Right cardiac atrium (tissue), 5 donors: Measurements from ENCODE around the gene KNDC1. TPM values are rescaled to one million over a fixed set of nuclear protein-coding genes. Genes with fewer than 3 reads are reported as not detected.
"Not testable (repeated sequence)": the region's sequence is repeated elsewhere in the genome, so short reads cannot be mapped to it uniquely, and the experiment has no call there.

Source experiments
- ATAC-seq, 2 donors: fragments of 200-7000 bp; cut with Tn5 transposase; one replicate each; pipeline versions ENCODE4 v1.8.0 to v1.9.1; 2020; ENCODE audit warnings: moderate library complexity in 2 of 2, mild to moderate bottlenecking in 1 of 2
- DNase-seq, 3 donors: peaks; one replicate each; pipeline ENCODE4 v3.0.0-alpha.2; 2020
- H3K27ac ChIP-seq: one replicate; pipeline ENCODE4 v1.5.1; 2013; ENCODE audit warnings: mild to moderate bottlenecking, low read length, control low read depth, moderate library complexity
- H3K27me3 ChIP-seq: one replicate; pipeline ENCODE4 v1.6.1; 2013; ENCODE audit not compliant: control insufficient read depth, insufficient read depth
- H3K4me1 ChIP-seq: one replicate; pipeline ENCODE4 v1.6.1; 2013; ENCODE audit warnings: low read length; ENCODE audit not compliant: control insufficient read depth, insufficient read depth
- H3K4me3 ChIP-seq: one replicate; pipeline ENCODE4 v1.5.1; 2013; ENCODE audit warnings: low read length, control low read depth
- H3K9me3 ChIP-seq: one replicate; pipeline ENCODE4 v1.6.1; 2013; ENCODE audit warnings: low read length; ENCODE audit not compliant: control insufficient read depth
- WGBS: extraction: QIAGEN DNeasy Blood & Tissue Kit; methylation state at CpG from one replicate; pipeline ENCODE4 v1.1.7; 2013; 5-methylcytosine and 5-hydroxymethylcytosine counted together
- intact Hi-C, 4 donors: fragments of 100-400 bp; cut with DNase I; formaldehyde crosslinking; loops; one replicate each; pipeline versions ENCODE4 v1.11.0 to v1.14.0; 2022 to 2023
- long read RNA-seq, 4 donors: library from polyadenylated mRNA; unstranded; transcript quantifications; one replicate each; pipeline ENCODE4 v2.0.0, GENCODE V29; 2020 to 2021
- polyA plus RNA-seq: library from polyadenylated mRNA; stranded (reverse); fragments of 200-250 nt; gene quantifications from one replicate; pipeline ENCODE4 v1.2.3, GENCODE V29; 2013
- total RNA-seq, 4 donors: library from RNA; stranded (reverse); fragmentation: NEBNext Ultra II Directional; extraction: Animal tissue kit (Norgen Biotek cat#: 25700); gene quantifications; one replicate each; pipeline ENCODE4 v1.2.1, GENCODE V29; 2021
- donor health status: healthy with polysubstance abuse.
- donor health status: DM: no; HTN: yes; CAD: no.
- donor health status: DM: no; HTN: no; CAD: no.
- donor health status: DM: no; HTN: yes; CAD: no; lungs with severe emphysema.
- donor health status: DM: yes; HTN: yes; CAD: no.

The KNDC1 gene, protein sequence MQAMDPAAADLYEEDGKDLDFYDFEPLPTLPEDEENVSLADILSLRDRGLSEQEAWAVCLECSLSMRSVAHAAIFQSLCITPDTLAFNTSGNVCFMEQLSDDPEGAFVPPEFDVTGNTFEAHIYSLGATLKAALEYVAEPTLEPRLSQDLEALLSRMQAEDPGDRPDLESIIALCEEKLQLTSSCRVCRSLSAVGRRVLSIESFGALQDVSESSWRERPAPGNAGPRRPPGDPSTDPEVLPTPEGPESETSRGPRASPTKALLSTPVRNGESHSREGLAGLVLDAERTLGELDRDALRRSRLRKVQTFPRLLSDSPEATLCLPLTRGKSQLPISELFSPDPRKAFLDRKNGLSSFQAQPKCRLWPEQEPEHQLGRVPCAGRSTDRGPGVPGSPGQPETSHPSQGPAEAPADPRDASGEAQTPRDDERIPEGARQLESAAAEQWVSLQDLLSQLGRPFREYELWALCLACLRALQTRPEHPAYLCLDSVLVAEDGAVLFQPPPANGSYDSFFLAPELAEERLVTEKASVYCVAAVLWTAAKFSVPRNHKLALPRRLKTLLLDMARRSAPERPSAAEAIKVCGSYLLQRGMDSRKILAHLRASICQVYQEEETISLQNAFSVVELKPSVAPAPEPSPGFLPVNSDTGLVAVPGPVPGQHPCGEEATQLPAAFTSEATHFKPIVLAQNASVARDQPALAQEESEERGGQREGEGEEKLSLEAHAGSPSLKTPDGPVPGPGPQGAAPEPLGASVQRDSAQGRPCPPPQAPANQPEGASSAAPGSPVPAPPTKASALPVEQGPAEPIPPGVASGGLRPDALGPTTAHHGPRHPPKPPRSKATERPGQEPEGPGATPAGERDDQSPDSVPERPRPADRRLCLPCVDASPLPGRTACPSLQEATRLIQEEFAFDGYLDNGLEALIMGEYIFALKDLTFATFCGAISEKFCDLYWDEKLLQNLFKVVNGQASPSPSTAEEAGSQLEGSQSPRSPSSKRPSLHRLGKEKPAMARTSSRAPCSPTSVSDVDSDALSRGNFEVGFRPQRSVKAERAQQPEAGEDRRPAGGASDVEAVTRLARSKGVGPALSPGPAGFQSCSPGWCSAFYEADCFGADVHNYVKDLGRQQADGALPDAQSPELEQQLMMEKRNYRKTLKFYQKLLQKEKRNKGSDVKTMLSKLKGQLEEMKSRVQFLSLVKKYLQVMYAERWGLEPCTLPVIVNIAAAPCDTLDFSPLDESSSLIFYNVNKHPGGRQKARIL (N-terminal part only)
- 1 to 10 TPM in 2 of 4 donors, under 1 TPM in 2; 0.41 to 1.4 (median 0.91) TPM for total RNA-seq
- 0.23 TPM for polyA plus RNA-seq
- long read RNA-seq, donor 1, partial matches to known transcripts: 0 of 2 reads
- long read RNA-seq, donor 1, other reads (novel, unspliced or antisense): 2 of 2 reads
- long read RNA-seq, donor 2: 0 reads
- long read RNA-seq, donor 3: 0 reads
- long read RNA-seq, donor 4: 0 reads

DNA sequence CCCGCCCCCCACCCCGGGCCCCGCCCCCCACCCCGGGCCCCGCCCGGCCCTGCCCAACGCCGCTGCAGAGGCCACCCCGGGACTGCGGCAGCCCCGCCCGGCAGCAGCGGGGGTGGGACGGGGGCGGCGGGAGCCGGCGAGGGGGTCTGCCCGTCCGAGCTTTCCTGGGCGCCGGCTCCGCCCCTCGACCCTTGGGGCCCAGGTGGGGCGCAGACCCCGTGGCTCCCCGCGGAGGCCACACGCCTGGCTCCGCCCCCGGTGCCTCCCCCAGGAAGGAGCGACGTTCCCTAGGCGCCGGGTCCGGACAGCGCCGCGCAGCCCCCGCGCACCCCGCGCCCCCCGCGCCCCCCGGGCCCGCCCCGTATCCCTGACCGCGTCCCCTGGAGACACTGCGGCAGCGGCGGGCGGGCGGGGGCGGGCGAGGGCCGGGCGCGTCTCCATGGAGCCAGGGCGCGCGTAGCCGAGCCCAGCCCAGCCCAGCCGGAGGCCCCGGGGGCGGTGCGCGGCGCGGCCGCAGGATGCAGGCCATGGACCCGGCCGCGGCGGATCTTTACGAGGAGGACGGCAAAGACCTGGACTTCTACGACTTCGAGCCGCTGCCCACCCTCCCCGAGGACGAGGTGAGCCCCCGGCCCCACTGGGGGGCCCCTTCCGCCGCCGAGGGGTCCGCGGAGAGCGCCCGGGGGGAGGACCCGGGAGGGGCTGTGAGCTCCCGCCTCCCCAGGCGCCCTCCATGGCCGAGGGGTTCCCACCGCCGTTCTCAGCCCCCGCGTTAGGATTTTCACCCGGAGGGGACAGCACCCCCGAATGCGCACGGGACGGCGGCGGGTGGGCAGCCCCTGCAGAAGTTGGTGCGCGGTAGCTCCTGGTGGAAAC lies at the start of gene KNDC1:
TSS of gene KNDC1 (plus strand) at position 270 of the 876 bp plus-strand sequence. CDS start at position 519, 249 bp downstream.
- Histone ChIP-seq H3K9me3 (no peaks in the 10 kb centered on the region), H3K27ac (no peak within 1 kb of the TSS), H3K4me3 (peak within 1 kb of the TSS; percentile 70), H3K4me1 (no peaks in the 10 kb centered on the region), H3K27me3 (no peaks in the 10 kb centered on the region)
- DNase-seq: peak in 1 of 3 donors; percentile 44
- intact Hi-C loops: no loop called here
- WGBS: 1% methylated on average over 107 of the region's 108 CpGs
- ATAC-seq: peak; percentile 35 to 69

DNA sequence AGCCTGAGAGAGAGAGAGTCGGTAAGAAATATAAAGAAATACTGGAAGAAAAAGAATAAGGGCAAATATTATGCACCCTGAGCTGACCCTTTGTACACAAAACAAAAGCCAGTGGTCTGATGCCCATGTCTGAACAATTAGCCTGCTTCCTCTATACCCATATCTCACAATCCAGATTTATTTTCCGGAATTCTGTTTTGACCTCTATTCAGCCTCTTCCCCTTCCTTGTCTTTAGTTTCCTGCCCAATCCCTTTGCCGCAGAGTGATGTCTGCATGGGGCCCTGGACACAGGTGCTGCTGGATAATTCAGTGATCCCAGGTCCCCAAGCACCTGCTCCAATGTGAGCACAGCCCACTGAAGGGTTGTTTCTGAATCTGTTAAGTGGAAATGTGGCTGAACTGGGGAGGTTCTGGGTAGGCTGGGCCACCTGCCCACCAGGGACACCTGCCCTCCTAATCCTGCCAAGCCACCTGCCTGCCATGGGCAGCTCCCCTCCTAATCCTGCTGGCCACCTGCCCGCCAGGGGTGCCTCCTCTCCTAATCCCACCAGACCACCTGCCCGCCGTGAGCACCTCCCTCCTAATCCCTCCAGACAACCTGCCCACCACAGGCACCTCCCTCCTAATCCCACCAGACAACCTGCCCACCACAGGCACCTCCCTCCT lies 49.3 kb upstream of the KNDC1 start:
- Histone ChIP-seq H3K9me3 (peaks cover 2% of the 10 kb centered on the region), H3K27ac (no peak overlapping the region), H3K27me3 (no peaks in the 10 kb centered on the region), H3K4me1 (no peaks in the 10 kb centered on the region), H3K4me3 (no peak overlapping the region)
- intact Hi-C loops: no loop called here
- 56% methylated on average over 6 of the region's 6 CpGs for WGBS
- peak in 1 of 3 donors; percentile 53 for DNase-seq
- ATAC-seq: peak in 1 of 2 donors; percentile 8

DNA sequence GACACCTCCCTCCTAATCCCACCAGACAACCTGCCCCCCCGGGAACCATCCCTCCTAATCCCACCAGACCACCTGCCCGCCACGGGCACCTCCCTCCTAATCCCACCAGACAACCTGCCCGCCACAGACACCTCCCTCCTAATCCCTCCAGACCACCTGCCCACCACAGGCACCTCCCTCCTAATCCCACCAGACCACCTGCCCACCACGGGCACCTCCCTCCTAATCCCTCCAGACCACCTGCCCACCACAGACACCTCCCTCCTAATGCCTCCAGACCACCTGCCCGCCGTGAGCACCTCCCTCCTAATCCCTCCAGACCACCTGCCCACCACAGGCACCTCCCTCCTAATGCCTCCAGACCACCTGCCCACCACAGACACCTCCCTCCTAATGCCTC lies 48.4 kb upstream of the KNDC1 start:
- H3K27me3 ChIP-seq, H3K9me3 ChIP-seq, H3K27ac ChIP-seq, H3K4me1 ChIP-seq, ATAC-seq, H3K4me3 ChIP-seq, intact Hi-C loops: not testable (repeated sequence)
- WGBS: 13% methylated on average over 4 of the region's 7 CpGs
- peak in 2 of 3 donors; percentile 44 to 57 for DNase-seq

DNA sequence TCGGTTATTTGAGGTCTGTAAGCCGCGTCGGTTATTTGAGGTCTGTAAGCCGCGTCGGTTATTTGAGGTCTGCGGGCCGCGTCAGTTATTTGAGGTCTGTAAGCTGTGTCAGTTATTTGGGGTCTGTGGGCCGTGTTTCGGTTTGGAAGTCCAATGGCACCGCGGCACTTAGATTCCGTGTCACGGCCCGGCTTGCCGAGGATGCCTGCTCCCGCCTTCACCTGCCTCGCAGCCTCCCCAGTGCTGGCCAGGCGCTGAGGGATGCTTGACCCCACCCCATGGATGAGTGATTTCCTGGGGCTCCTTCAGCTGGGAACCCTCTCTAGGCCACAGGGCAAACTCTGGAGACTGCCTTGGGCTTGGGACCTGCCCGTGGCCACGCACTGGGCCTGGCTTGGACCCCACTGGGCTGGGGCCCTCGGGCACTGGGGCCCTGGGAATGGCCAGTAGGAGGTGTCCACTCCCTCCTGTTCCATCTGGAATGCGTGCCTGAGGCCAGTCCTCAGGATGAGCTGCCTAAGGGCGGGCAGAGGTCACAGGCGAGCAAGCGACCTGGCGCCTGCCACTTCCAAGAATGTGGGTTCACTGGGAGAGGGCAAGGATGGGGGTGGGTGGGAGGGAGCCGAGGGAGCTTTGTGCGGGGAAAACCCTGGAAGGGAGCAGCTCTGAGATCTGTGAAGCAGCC lies 46.7 kb upstream of the KNDC1 start:
- intact Hi-C loops: no loop called here
- Histone ChIP-seq H3K4me3 (no peak overlapping the region), H3K27me3 (no peaks in the 10 kb centered on the region), H3K4me1 (no peaks in the 10 kb centered on the region), H3K27ac (no peak overlapping the region), H3K9me3 (no peaks in the 10 kb centered on the region)
- 92% methylated on average over 31 of the region's 31 CpGs for WGBS
- no peak for ATAC-seq
- peak in 2 of 3 donors; percentile 34 to 53 for DNase-seq

DNA sequence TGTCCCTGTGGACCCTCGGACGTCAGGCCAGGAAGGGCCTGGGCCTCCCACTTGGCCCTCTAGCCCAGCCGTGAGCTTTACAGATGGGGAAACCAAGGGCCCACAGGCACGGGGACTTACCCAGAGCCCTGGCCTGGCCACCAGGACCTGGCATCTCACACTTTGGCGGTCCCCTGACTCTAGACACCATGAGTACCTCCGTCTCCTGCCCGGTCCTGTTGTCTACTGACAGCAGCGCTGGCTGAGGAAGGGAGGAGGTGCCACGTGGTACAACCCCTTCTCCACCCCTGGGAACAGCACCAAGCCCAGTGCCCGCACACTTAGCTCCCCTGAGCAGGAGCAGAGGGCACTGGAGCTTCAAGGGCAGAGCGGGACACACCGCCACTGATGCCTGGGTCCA lies 46.2 kb upstream of the KNDC1 start:
- peak in 2 of 3 donors; percentile 22 to 25 for DNase-seq
- WGBS: 84% methylated on average over 12 of the region's 12 CpGs
- intact Hi-C loops: no loop called here
- ATAC-seq: no peak
- no peak overlapping the region for H3K4me3 ChIP-seq
- H3K27ac ChIP-seq: no peak overlapping the region
- H3K9me3 ChIP-seq: no peaks in the 10 kb centered on the region
- no peaks in the 10 kb centered on the region for H3K4me1 ChIP-seq
- H3K27me3 ChIP-seq: no peaks in the 10 kb centered on the region

DNA sequence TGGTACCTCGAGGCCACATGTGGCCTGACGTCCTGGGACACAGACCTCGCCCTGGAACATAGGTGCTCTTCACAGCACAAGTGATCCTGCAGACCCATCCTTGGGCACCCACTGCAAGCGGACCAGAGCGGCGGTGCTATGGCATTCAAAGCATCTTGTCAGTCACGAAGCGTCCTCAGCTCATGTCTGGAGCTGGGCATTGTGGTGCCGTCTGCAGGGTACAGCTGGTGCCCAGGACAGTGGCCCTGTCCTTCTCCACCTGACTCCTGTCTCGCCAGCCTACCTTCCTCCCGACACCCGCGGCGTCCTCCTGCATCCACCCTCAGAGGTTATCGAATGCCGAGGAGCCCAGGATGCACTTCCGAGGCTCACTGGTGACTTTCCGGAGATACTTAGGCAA lies 45.8 kb upstream of the KNDC1 start:
- Histone ChIP-seq H3K27me3 (no peaks in the 10 kb centered on the region), H3K9me3 (no peaks in the 10 kb centered on the region), H3K4me1 (no peaks in the 10 kb centered on the region), H3K27ac (no peak overlapping the region), H3K4me3 (no peak overlapping the region)
- WGBS: 84% methylated on average over 18 of the region's 18 CpGs
- DNase-seq (peak in 2 of 3 donors; percentile 30 to 36), ATAC-seq (no peak)
- intact Hi-C loops: no loop called here

DNA sequence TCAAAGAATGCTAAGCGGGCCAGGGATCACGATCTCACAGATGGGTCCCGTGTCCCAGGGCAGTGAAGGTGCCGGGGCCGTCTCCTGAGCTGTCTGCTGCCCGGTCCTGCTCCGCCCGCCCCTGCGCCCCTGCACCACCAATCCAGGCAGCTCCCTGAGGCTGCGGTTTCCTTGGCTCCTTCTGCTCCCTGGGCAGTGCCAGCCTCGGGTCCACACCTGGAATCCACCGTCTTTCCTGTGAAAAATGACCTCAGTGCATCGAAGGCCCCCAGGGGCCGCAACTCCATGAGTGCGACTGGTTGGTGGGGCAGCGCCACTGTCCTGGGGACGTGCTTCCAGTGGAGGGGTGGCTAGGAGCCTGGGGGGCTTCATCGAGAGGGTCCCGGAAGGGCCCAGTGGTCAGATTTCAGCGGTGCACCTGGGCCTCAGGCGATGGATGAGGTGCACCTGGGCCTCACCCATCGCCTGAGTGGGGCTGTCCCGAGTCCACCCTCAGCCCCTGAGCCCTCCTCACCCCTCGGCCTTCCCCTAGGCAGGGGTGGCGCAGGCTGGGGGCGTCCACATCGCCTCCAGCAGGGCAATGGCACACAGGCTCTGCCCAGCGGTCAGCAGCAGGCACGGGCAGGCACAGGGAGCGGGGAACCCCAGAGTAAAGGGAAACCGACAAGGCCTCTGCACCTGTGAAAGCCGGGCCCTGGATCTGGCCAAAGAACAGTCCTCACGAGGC lies 45.1 kb upstream of the KNDC1 start:
- peak in 1 of 3 donors; percentile 13 for DNase-seq
- no peak for ATAC-seq
- intact Hi-C loops: no loop called here
- H3K4me3 ChIP-seq: no peak overlapping the region
- no peaks in the 10 kb centered on the region for H3K27me3 ChIP-seq
- 86% methylated on average over 33 of the region's 33 CpGs for WGBS
- H3K9me3 ChIP-seq: no peaks in the 10 kb centered on the region
- no peaks in the 10 kb centered on the region for H3K4me1 ChIP-seq
- no peak overlapping the region for H3K27ac ChIP-seq

DNA sequence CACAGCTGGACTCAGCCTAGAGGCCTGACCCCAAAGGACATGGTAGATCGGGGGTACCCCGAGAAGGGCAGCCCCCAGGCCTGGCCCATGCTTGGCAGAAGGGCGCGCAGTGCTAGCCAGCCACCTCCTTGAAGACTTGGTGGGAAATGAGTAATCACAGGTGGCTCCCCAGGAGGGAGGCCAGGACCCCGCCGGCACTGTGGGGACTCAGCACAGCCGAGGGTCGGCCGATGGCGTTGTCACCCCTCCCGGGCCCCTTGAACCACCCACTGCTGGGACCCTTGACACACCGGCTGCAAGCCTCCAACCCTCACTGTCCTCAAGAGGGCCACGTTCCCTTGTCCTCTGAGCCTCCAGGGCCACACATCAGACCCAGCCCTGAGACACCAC lies 44.6 kb upstream of the KNDC1 start:
- DNase-seq: peak in 2 of 3 donors; percentile 26 to 50
- WGBS: 76% methylated on average over 13 of the region's 13 CpGs
- H3K4me3 ChIP-seq: no peak overlapping the region
- no peak overlapping the region for H3K27ac ChIP-seq
- H3K27me3 ChIP-seq: no peaks in the 10 kb centered on the region
- intact Hi-C loops: no loop called here
- no peaks in the 10 kb centered on the region for H3K4me1 ChIP-seq
- no peak for ATAC-seq
- no peaks in the 10 kb centered on the region for H3K9me3 ChIP-seq

DNA sequence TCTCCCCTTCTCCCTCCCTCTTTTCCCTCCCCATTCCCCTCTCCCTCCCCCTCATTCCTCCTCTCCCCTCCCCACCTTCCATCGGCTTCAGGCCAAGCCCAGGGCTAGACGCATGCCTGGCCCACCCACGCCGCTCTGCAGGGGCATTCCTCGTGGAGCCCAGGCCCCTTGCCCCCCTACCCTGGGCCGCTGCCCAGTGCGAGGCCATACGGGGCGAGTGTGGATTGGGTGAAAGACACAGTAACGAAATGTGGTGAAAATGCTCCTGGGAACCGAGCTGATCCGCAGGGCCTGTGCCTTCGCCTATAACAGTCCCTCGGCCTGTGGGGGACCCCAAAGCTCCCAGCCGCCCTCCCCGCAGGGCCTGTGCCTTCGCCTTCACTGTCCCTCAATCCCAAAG lies 44.0 kb upstream of the KNDC1 start:
- ATAC-seq (no peak), DNase-seq (peak in 2 of 3 donors; percentile 18 to 22)
- no peak overlapping the region for H3K27ac ChIP-seq
- intact Hi-C loops: no loop called here
- no peak overlapping the region for H3K4me3 ChIP-seq
- H3K4me1 ChIP-seq: no peaks in the 10 kb centered on the region
- WGBS: 55% methylated on average over 17 of the region's 17 CpGs
- H3K27me3 ChIP-seq: no peaks in the 10 kb centered on the region
- H3K9me3 ChIP-seq: no peaks in the 10 kb centered on the region
